HG02970 (cell line): ENCODE measurements around the gene EDRF1.
"Not testable (repeated sequence)": the region's sequence is repeated elsewhere in the genome, so short reads cannot be mapped to it uniquely, and the experiment has no call there.

Experiments
- ATAC-seq: cut with Tn5 transposase; IDR thresholded peaks from one replicate; pipeline ENCODE4 v1.9.1; 2021; ENCODE audit warnings: mild to moderate bottlenecking, moderate library complexity, moderate number of reproducible peaks; ENCODE audit not compliant: unreplicated experiment, low FRiP score

Gene EDRF1

DNA sequence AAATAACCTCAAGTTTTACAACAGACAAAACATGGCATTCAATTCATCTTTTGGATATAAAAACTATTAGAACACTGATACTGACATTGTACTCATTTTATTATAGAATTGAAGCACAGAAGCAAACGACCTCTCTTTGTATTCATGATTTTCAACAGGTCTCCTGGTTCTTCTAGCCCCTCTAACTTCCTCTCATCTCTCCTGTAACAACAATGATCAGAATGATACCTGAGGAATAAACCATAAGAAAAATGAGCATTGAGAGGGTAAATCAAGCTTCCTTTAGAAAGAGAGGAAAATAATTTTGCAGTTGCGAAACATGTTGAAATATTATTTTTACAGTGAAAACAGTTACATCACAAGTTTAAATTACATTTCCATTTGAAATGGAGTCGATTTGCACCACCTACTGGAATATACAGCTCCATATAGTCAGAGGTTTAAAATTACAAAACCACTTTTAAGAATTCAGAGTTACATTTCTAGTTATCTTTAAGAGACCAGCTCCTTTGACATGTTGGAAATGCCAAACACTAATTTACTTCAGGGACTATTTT lies 19.1 kb upstream of the EDRF1 start:
- ATAC-seq, result no peak

- ATAC-seq, result no peak
Observed at GRCh38 chr10:125707541-125708468, 11.7 kb upstream of the EDRF1 start.

DNA sequence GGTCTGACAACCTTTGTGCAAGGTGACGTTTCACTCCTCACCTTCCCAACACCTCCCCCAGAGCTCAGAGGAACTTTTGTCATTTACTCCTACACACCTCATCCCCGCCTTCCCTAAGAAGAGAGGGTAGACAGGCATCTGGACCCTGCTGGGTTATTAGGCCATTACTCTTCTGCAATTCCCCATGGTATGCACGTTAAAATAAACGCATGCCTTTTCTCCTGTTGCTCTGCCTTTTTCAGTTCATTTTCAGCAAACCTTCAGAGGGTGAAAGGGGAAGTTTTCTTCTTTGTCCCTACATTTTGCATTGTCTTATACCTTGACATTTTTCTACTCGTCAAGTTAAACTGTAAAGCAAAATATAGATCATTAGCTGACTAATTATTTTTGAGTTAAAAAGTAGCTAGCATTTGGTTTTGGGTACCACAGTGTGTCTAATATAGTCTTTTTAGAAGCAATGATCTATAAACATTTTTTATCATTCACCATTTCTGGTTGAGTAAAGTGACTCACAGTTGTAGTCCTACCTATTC lies 10.5 kb upstream of the EDRF1 start:
- ATAC-seq, result no peak

DNA sequence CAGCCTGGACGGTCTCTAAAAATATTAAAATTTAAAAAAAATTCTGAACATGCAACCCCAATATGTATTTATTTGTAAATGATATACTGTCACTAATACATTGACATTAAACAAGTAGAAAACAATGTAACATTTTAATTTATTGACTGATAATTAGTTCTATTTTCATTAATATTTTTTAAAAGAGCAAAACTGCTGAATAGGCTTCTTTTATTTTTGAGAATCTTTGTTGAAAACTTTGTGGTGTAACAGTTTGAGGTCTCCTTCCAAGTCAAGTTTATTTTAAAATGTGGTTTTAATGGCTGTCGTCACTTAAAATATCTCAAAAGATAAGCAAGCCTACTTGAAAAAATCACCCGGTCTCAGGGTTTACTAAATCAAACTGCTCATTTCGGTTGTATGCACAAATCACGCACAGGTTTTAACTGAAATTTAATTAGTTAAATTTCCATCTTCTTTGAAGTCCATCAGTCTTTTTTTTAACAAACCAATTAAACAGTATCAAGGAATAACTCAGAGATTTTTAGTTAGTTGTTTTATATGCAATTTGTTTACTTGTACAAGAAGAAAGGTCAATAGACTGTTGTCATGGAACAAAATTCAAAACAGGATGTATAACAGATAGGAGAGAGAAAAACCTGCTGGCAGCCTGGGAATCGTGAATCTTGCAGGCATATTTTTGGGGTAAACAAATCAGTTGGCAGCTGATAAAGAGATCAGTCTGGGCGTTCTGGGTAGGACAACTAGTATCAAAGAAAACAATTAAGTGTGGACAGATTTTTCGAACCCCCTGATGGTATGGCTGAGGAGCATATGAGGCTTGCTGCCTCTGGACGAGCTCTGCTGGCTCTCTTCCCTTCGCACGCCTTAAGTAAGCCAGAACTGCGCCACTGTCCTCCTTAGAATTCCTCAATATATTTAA lies 9.7 kb upstream of the EDRF1 start:
- no peak for ATAC-seq

GRCh38 chr10:125711110-125711750 lies 8.3 kb upstream of the EDRF1 start:
- ATAC-seq, result no peak

GRCh38 chr10:125714728-125715127 lies 4.8 kb upstream of the EDRF1 start:
- not testable (repeated sequence) for ATAC-seq

DNA sequence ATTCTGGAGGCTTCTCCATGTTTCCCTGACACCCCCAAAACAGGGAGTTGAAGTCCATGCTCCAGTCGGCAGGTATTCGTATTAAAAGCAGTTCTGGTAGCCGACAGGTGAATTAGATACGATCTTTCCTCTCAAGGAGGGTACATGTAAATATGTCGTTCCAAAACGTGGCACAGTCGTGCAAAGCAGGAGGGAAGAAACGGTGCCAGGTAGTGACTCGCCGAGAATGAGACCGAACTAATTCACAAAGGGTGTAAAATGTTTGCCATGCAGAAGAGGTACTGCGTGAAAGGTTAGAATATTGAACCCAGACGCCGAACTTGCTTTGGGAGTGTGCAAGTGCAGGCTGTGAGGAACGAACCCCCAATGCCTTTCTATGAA lies 483 bp downstream of the EDRF1 start:
- ATAC-seq, result no peak

- ATAC-seq, result no peak
Observed at GRCh38 chr10:125721035-125721434, 1.5 kb downstream of the EDRF1 start.

DNA sequence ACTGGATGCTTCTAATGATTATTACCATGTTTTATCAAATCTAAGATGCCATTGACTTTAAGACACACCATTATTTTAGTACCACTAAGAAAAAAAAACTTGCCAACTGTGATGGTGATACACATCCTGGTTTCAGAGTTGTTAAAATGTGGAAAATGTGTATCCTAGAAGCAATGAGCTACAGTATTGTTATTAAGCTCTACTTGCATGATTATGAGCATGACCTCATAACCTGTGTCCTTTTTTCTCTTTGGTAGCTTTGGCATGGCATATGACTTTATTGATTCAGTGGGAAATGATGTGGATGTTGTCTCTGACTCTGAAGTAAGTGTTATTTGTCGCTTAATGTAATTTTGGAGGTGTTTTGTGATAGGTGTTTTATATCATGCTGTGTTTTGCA lies 3.3 kb downstream of the EDRF1 start:
- no peak for ATAC-seq

GRCh38 chr10:125726914-125727313 lies 7.4 kb downstream of the EDRF1 start:
- ATAC-seq, result no peak

GRCh38 chr10:125727436-125727835 lies 7.9 kb downstream of the EDRF1 start:
- ATAC-seq, result no peak

- no peak for ATAC-seq
Observed at GRCh38 chr10:125734148-125734547, 14.6 kb downstream of the EDRF1 start.

GRCh38 chr10:125734823-125735222 lies 15.3 kb downstream of the EDRF1 start:
- ATAC-seq, result no peak

- ATAC-seq, result no peak
Observed at GRCh38 chr10:125738206-125738605, 18.7 kb downstream of the EDRF1 start.

GRCh38 chr10:125739994-125740679 lies 20.6 kb downstream of the EDRF1 start:
- no peak for ATAC-seq

DNA sequence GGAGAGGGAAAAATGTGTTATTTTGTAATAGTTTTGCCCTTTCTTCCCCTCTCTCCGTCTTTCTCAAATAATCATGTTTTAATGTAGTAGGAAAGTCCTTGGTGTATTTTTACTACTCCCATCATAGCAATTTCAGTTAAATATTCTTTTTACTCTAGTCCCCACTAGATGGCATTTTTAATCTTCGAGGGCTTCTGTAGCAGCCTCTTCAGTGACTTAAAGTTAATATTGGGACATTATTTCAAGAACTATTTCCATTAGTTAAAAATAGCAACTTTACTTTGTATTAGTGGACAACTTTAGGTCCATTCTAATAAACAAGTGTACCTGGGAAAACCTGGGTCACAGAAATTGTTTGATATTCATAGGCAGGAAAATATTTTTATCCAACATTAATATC lies 23.0 kb downstream of the EDRF1 start:
- ATAC-seq, result no peak

DNA sequence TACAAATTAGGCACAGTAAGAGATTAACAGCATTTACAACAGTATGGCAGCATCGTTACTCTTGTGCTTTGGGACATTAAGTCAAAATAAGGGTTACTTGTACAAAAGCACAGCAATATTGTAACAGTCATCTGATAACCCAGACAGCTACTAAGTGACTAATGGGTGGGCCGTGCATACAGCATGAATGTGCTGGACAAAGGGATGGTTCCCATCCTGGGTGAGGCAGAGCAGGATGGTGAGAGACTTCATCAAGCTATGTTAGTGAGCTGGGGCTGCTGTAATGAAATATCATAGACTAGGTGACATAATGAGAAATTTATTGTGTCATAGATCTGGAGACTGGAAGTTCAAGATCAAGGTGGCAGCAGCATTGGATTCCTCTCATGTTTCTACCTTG lies 25.4 kb downstream of the EDRF1 start:
- no peak for ATAC-seq

GRCh38 chr10:125747417-125747816 lies 27.9 kb downstream of the EDRF1 start:
- ATAC-seq, result no peak

- no peak for ATAC-seq
Observed at GRCh38 chr10:125756196-125756595, 36.7 kb downstream of the EDRF1 start.
